SKM-1 (cell line): ENCODE results near the gene PHYHD1.
"Not testable (repeated sequence)": the region's sequence is repeated elsewhere in the genome, so short reads cannot be mapped to it uniquely, and the experiment has no call there.

Source experiments
- DNase-seq: peaks from one replicate; lab custom pipeline; 2025; ENCODE audit not compliant: unreplicated experiment; lab: John Stamatoyannopoulos, UW

The PHYHD1 gene

GRCh38 chr9:128919402-128920089, 1.2 kb upstream of the PHYHD1 start:
- no peak for DNase-seq

- no peak for DNase-seq
Measured at GRCh38 chr9:128921881-128922763, 1.3 kb downstream of the PHYHD1 start.

- no peak for DNase-seq
Measured at GRCh38 chr9:128923493-128923883, 2.7 kb downstream of the PHYHD1 start.

- no peak for DNase-seq
Measured at GRCh38 chr9:128927731-128928411, 7.1 kb downstream of the PHYHD1 start.

GRCh38 chr9:128928624-128929023, 7.8 kb downstream of the PHYHD1 start:
- DNase-seq = no peak

GRCh38 chr9:128929560-128929959, 8.8 kb downstream of the PHYHD1 start:
- no peak for DNase-seq

- DNase-seq = no peak
Measured at GRCh38 chr9:128933731-128934130, 12.9 kb downstream of the PHYHD1 start.

- DNase-seq = no peak
Measured at GRCh38 chr9:128936171-128936865, 15.5 kb downstream of the PHYHD1 start.

GRCh38 chr9:128937310-128938165, 16.8 kb downstream of the PHYHD1 start:
- no peak for DNase-seq

GRCh38 chr9:128940271-128940921, 19.6 kb downstream of the PHYHD1 start:
- DNase-seq = no peak

GRCh38 chr9:128940946-128941755, 20.4 kb downstream of the PHYHD1 start:
- DNase-seq = no peak

- DNase-seq = no peak
Measured at GRCh38 chr9:128943832-128944620, 23.2 kb downstream of the PHYHD1 start.

GRCh38 chr9:128944966-128945365, 24.2 kb downstream of the PHYHD1 start:
- not testable (repeated sequence) for DNase-seq

GRCh38 chr9:128945798-128946501, 25.2 kb downstream of the PHYHD1 start:
- no peak for DNase-seq

- DNase-seq = no peak
Measured at GRCh38 chr9:128946571-128947276, 25.9 kb downstream of the PHYHD1 start.

- DNase-seq = no peak
Measured at GRCh38 chr9:128947277-128947526, 26.4 kb downstream of the PHYHD1 start.
